Measurements from ENCODE around the gene CRADD. TPM values are rescaled to one million over a fixed set of nuclear protein-coding genes. Genes with fewer than 3 reads are reported as not detected.

The CRADD gene
- total and polyA plus RNA-seq, 2 donors (not counting 3 experiments of a cell fraction or from before 2014, with no cell fraction given) = 11.7 to 14.5 TPM

DNA sequence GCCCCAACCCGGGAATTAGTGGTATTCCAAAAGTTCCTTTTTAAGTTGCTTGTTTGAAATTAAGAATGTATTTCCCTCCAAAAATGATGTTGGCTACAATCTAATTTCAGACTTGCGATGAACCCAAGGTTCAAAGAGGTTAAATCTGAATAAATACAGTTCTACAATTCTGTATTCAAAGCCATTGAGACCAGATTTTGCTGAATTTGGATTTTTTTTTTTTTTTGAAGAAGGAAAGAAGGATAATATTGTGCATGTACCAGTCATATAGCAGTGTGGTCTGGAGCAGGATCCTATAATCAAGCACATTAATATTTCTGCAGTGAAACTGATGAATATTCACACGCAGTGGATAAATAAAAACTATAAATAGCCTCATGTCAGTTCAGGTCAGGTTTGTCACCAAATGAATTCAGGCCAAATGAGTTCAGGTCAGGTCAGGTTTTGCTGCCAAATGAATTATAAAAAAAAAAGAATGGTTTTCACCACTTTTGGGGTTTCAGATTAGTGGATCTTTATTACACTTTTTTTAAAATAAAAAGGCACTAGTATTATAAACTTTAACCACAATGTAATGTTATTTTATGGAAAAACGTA lies 69.5 kb downstream of the CRADD start:
- dilution Hi-C loops (cut with MboI; ENCODE audit: extremely low pct_ligation_motif_present, low sequenced_read_pairs) = no loop called here
- Histone ChIP-seq H3K9me1 (replicated peaks; ENCODE audit: control insufficient read depth, extremely low read depth, insufficient read depth, low read length) (no peaks in the 10 kb centered on the region), H3K79me2 (ENCODE audit: control insufficient read depth, insufficient read depth, low read length) (no peaks in the 10 kb centered on the region), H3K9ac (replicated peaks; ENCODE audit: extremely low read depth, insufficient read depth, low read length) (no peak overlapping the region), H3K36me3 (ENCODE audit: control insufficient read depth in 2 of 2, extremely low read depth in 1 of 2, insufficient read depth in 2 of 2, low read length in 2 of 2) (no peaks in the 10 kb centered on the region), H3K27me3 (ENCODE audit: control insufficient read depth in 2 of 2, insufficient read depth in 2 of 2, low read length in 2 of 2) (no peaks in the 10 kb centered on the region), H4K20me1 (replicated peaks; ENCODE audit: control insufficient read depth, extremely low read depth, insufficient read depth, low read length) (no peaks in the 10 kb centered on the region), H3K27ac (ENCODE audit: insufficient read depth, low read depth, low read length) (no peak overlapping the region), H3K4me3 (replicated peaks in 1 of 3; ENCODE audit: insufficient read depth in 1 of 3, low read depth in 1 of 3, low read length in 3 of 3) (no peak overlapping the region), H3K9me3 (replicated peaks; ENCODE audit: control insufficient read depth, insufficient read depth, low read length) (no peaks in the 10 kb centered on the region), H3K4me1 (ENCODE audit: control insufficient read depth, extremely low read depth, insufficient read depth, low read length) (peaks cover 8% of the 10 kb centered on the region), H2AFZ (ENCODE audit: low read depth, low read length) (no peak overlapping the region), H3K4me2 (ENCODE audit: insufficient read depth, low read length) (no peak overlapping the region)
- intact Hi-C loops (cut with micrococcal nuclease) = no loop called here
- FAIRE-seq (no peak), DNase-seq (ENCODE audit: low read depth, low spot score) (no peak)
- ChIA-PET CTCF (no interaction called here), POLR2A (no interaction called here)
- TF ChIP-seq JUN (IDR thresholded peaks at IDR 0.05; ENCODE audit: borderline replicate concordance, insufficient read depth, insufficient read length, low read depth) (no peak), EZH2 (IDR thresholded peaks at IDR 0.05; ENCODE audit: borderline replicate concordance, low read depth, low read length, severe bottlenecking) (no peak), MYC (IDR thresholded peaks at IDR 0.05; ENCODE audit: low read depth, low read length) (no peak), POLR2AphosphoS5 (IDR thresholded peaks at IDR 0.05; ENCODE audit: insufficient read depth, low read depth, low read length) (no peak), POLR2A (IDR thresholded peaks at IDR 0.05; ENCODE audit: low read depth, low read length) (no peak), FOS (IDR thresholded peaks at IDR 0.05; ENCODE audit: borderline replicate concordance, insufficient read depth, low read length) (no peak)
- TF ChIP-seq, protein P1, sequence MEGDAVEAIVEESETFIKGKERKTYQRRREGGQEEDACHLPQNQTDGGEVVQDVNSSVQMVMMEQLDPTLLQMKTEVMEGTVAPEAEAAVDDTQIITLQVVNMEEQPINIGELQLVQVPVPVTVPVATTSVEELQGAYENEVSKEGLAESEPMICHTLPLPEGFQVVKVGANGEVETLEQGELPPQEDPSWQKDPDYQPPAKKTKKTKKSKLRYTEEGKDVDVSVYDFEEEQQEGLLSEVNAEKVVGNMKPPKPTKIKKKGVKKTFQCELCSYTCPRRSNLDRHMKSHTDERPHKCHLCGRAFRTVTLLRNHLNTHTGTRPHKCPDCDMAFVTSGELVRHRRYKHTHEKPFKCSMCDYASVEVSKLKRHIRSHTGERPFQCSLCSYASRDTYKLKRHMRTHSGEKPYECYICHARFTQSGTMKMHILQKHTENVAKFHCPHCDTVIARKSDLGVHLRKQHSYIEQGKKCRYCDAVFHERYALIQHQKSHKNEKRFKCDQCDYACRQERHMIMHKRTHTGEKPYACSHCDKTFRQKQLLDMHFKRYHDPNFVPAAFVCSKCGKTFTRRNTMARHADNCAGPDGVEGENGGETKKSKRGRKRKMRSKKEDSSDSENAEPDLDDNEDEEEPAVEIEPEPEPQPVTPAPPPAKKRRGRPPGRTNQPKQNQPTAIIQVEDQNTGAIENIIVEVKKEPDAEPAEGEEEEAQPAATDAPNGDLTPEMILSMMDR (IDR thresholded peaks at IDR 0.05; ENCODE audit: extremely low read depth in 1 of 2, insufficient read depth in 1 of 2, low read depth in 1 of 2, low read length in 2 of 2) = no peak
- BruUV-seq (replicated peaks) = no TSS peak
